HEK293 (cell line): Measurements from ENCODE around the gene TSC22D3.

Experiments used
- ATF2 ChIP-seq: fragments of 450-650 bp; formaldehyde crosslinking; IDR thresholded peaks from 2 replicates; pipeline ENCODE4 v1.5.1; 2016; ENCODE audit warnings: missing biosample characterization, missing genetic modification characterization, low read depth
- CTCF ChIP-seq: fragments of 450-650 bp; formaldehyde crosslinking; IDR thresholded peaks from 2 replicates; pipeline ENCODE4 v1.5.1; 2016; ENCODE audit warnings: missing biosample characterization, missing genetic modification characterization
- MYNN ChIP-seq: fragments of 450-650 bp; formaldehyde crosslinking; IDR thresholded peaks from 2 replicates; pipeline ENCODE4 v1.5.1; 2016; ENCODE audit warnings: missing biosample characterization, missing genetic modification characterization, borderline replicate concordance
- REST ChIP-seq: fragments of 450-650 bp; formaldehyde crosslinking; IDR thresholded peaks from 2 replicates; pipeline ENCODE4 v1.5.1; 2016; ENCODE audit warnings: missing biosample characterization, missing genetic modification characterization
- SP2 ChIP-seq: fragments of 450-650 bp; formaldehyde crosslinking; IDR thresholded peaks from 2 replicates; pipeline ENCODE4 v1.5.1; 2016; ENCODE audit warnings: missing biosample characterization, missing genetic modification characterization
- TCF7L2 ChIP-seq: IDR thresholded peaks from 2 replicates; pipeline ENCODE4 v1.6.1; 2011; ENCODE audit warnings: low read depth, mild to moderate bottlenecking, inconsistent platforms, low read length, moderate library complexity, borderline replicate concordance
- ZBTB26 ChIP-seq: fragments of 450-650 bp; formaldehyde crosslinking; optimal IDR thresholded peaks from 2 replicates; pipeline ENCODE3; 2016; ENCODE audit warnings: missing biosample characterization, mild to moderate bottlenecking, missing genetic modification characterization
- ZBTB8A ChIP-seq: fragments of 450-650 bp; formaldehyde crosslinking; IDR thresholded peaks from 2 replicates; pipeline ENCODE4 v1.5.1; 2016; ENCODE audit warnings: missing biosample characterization, missing genetic modification characterization
- ZFP69B ChIP-seq: fragments of 450-650 bp; formaldehyde crosslinking; IDR thresholded peaks from 2 replicates; pipeline ENCODE4 v1.5.1; 2016; ENCODE audit warnings: missing biosample characterization, missing genetic modification characterization
- ZNF138 ChIP-seq: fragments of 450-650 bp; formaldehyde crosslinking; IDR thresholded peaks from 2 replicates; pipeline ENCODE4 v1.5.1; 2016; ENCODE audit warnings: missing biosample characterization, missing genetic modification characterization, borderline replicate concordance
- ZNF140 ChIP-seq: fragments of 450-650 bp; formaldehyde crosslinking; IDR thresholded peaks from 2 replicates; pipeline ENCODE4 v1.5.1; 2016; ENCODE audit warnings: missing biosample characterization, missing genetic modification characterization
- ZNF292 ChIP-seq: fragments of 450-650 bp; formaldehyde crosslinking; IDR thresholded peaks from 2 replicates; pipeline ENCODE4 v1.5.1; 2016; ENCODE audit warnings: low read depth, missing biosample characterization, missing genetic modification characterization, borderline replicate concordance
- ZNF302 ChIP-seq: fragments of 450-650 bp; formaldehyde crosslinking; IDR thresholded peaks from 2 replicates; pipeline ENCODE4 v1.5.1; 2016; ENCODE audit warnings: missing biosample characterization, missing genetic modification characterization, low read depth
- ZNF670 ChIP-seq: fragments of 450-650 bp; formaldehyde crosslinking; IDR thresholded peaks from 2 replicates; pipeline ENCODE4 v1.5.1; 2016; ENCODE audit warnings: missing biosample characterization, missing genetic modification characterization, low read depth

- no peak for TF ChIP-seq MYNN (tag by site-specific recombination)
- no peak for TF ChIP-seq ATF2
- no peak for TF ChIP-seq CTCF (tag by site-specific recombination)
- no peak for TF ChIP-seq TCF7L2
- no peak for TF ChIP-seq ZNF670 (tag by site-specific recombination)
- TF ChIP-seq ZNF292 (tag by site-specific recombination): no peak
- TF ChIP-seq ZBTB8A (tag by site-specific recombination): no peak
- no peak for TF ChIP-seq ZBTB26 (tag by site-specific recombination)
- TF ChIP-seq ZNF140: no peak
- TF ChIP-seq SP2 (tag by site-specific recombination): no peak
- no peak for TF ChIP-seq REST (tag by site-specific recombination)
- no peak for TF ChIP-seq ZFP69B
- TF ChIP-seq ZNF302 (tag by site-specific recombination): no peak
- no peak for TF ChIP-seq ZNF138 (tag by site-specific recombination)
These were observed 5.8 kb downstream of the TSC22D3 start for GRCh38 chrX:107769581-107770317.
